ENCODE results near the gene TEDC2. TPM values are rescaled to one million over a fixed set of nuclear protein-coding genes. Genes with fewer than 3 reads are reported as not detected.

Gene TEDC2
- total RNA-seq, 1 experiment from 2014 or later = 28.2 TPM

GRCh38 chr16:2471016-2471652, 11.2 kb downstream of the TEDC2 start, which contains the start of gene NTN3:
NTN3 (plus strand) TSS chr16:2471297; CDS start chr16:2471702, 405 bp downstream.
- CTCF ChIA-PET = interaction anchor here (0.7 to 0.8 kb wide), 2 partner anchors 11 to 128 kb away, joined by 3 to 9 read pairs; partner anchors contain the start of gene TEDC2
- Mint-ChIP-seq H3K9me3 (ENCODE audit: low read depth, unreplicated experiment) (no peaks in the 10 kb centered on the region), H3K27ac (ENCODE audit: unreplicated experiment) (no peak within 1 kb of the TSS), H3K27me3 (ENCODE audit: unreplicated experiment) (peaks cover 44% of the 10 kb centered on the region), H3K36me3 (ENCODE audit: insufficient read depth, unreplicated experiment) (peaks cover 50% of the 10 kb centered on the region), H3K4me3 (ENCODE audit: low read depth, unreplicated experiment) (peak within 1 kb of the TSS; percentile 54), H3K4me1 (ENCODE audit: low read depth, unreplicated experiment) (peaks cover 20% of the 10 kb centered on the region)
- BruUV-seq (replicated peaks) = no TSS peak
- no peak for TF ChIP-seq CTCF (IDR thresholded peaks at IDR 0.05; ENCODE audit: unreplicated experiment)
- DNase-seq = no peak
- intact Hi-C loops (cut with micrococcal nuclease; ENCODE audit: unreplicated experiment) = no loop called here

- DNase-seq = no peak
- intact Hi-C loops (cut with micrococcal nuclease; ENCODE audit: unreplicated experiment) = no loop called here
- BruUV-seq (replicated peaks) = no TSS peak
- peaks cover 48% of the 10 kb centered on the region for H3K36me3 Mint-ChIP-seq (ENCODE audit: insufficient read depth, unreplicated experiment)
- H3K27me3 Mint-ChIP-seq (ENCODE audit: unreplicated experiment) = peaks cover 44% of the 10 kb centered on the region
- H3K9me3 Mint-ChIP-seq (ENCODE audit: low read depth, unreplicated experiment) = no peaks in the 10 kb centered on the region
- CTCF ChIA-PET = interaction anchor here (0.7 kb wide), 1 partner anchor 129 kb away, joined by 9 read pairs; no protein-coding TSS in a partner anchor
- peaks cover 24% of the 10 kb centered on the region for H3K4me1 Mint-ChIP-seq (ENCODE audit: low read depth, unreplicated experiment)
- TF ChIP-seq CTCF (IDR thresholded peaks at IDR 0.05; ENCODE audit: unreplicated experiment) = no peak
- H3K27ac Mint-ChIP-seq (ENCODE audit: unreplicated experiment) = no peak overlapping the region
- H3K4me3 Mint-ChIP-seq (ENCODE audit: low read depth, unreplicated experiment) = peak overlapping the region; percentile 54
Measured at GRCh38 chr16:2471653-2472487, 12.0 kb downstream of the TEDC2 start.

GRCh38 chr16:2472488-2472864, 12.6 kb downstream of the TEDC2 start:
- DNase-seq = no peak
- H3K36me3 Mint-ChIP-seq (ENCODE audit: insufficient read depth, unreplicated experiment) = peaks cover 42% of the 10 kb centered on the region

More at GRCh38 chr16:2472488-2472864, 12.6 kb downstream of the TEDC2 start:
- H3K4me1 Mint-ChIP-seq (ENCODE audit: low read depth, unreplicated experiment) = peaks cover 27% of the 10 kb centered on the region
- no TSS peak for BruUV-seq (replicated peaks)
- no peak overlapping the region for H3K27ac Mint-ChIP-seq (ENCODE audit: unreplicated experiment)
- TF ChIP-seq CTCF (IDR thresholded peaks at IDR 0.05; ENCODE audit: unreplicated experiment) = no peak
- intact Hi-C loops (cut with micrococcal nuclease; ENCODE audit: unreplicated experiment) = no loop called here
- no peaks in the 10 kb centered on the region for H3K9me3 Mint-ChIP-seq (ENCODE audit: low read depth, unreplicated experiment)
- CTCF ChIA-PET = no interaction called here
- peak overlapping the region; percentile 79 for H3K4me3 Mint-ChIP-seq (ENCODE audit: low read depth, unreplicated experiment)
- peaks cover 44% of the 10 kb centered on the region for H3K27me3 Mint-ChIP-seq (ENCODE audit: unreplicated experiment)

Data from Calu3 (cell line).